HepG2 (cell line): ENCODE data around the gene RFTN1.

Experiments
- CTCF ChIP-seq: sonication (generic); formaldehyde crosslinking; IDR thresholded peaks from 2 replicates; pipeline ENCODE4 v1.5.0; 2020; ENCODE audit warnings: mild to moderate bottlenecking, missing genetic modification reagents, moderate library complexity
- EP300 ChIP-seq, 3 experiments: sonication (generic) in 1 of 3; formaldehyde crosslinking in 1 of 3; IDR thresholded peaks; 2 replicates each; pipeline versions ENCODE4 v1.5.1 to v1.6.1; 2011 to 2020; ENCODE audit warnings: low read depth in 2 of 3, low read length in 2 of 3, borderline replicate concordance in 1 of 3, improper control_type of control experiment in 1 of 3, mild to moderate bottlenecking in 1 of 3, missing genetic modification reagents in 1 of 3, moderate library complexity in 1 of 3
- FOXK1 ChIP-seq: sonication (generic); formaldehyde crosslinking; IDR thresholded peaks from 2 replicates; pipeline ENCODE4 v1.4.0; 2020; ENCODE audit warnings: low read depth, missing genetic modification reagents, borderline replicate concordance
- KAT7 ChIP-seq: IDR thresholded peaks from 2 replicates; pipeline ENCODE4 v1.6.1; 2018; ENCODE audit warnings: borderline replicate concordance, missing compliant biosample characterization
- SMARCC2 ChIP-seq: fragments of 450-650 bp; IDR thresholded peaks from 2 replicates; pipeline ENCODE4 v1.6.1; 2017; ENCODE audit warnings: antibody characterized with exemption, mild to moderate bottlenecking
- SUZ12 ChIP-seq: fragments of 150-350 bp; IDR thresholded peaks from 2 replicates; pipeline ENCODE4 v1.6.1; 2014; ENCODE audit warnings: low read depth, low read length
- ZFP91 ChIP-seq: sonication (generic); formaldehyde crosslinking; IDR thresholded peaks from 2 replicates; pipeline ENCODE4 v1.9.0; 2022; ENCODE audit warnings: missing genetic modification reagents, mild to moderate bottlenecking, borderline replicate concordance
- ZNF232 ChIP-seq: sonication (generic); formaldehyde crosslinking; IDR thresholded peaks from 2 replicates; pipeline ENCODE4 v1.4.0; 2020; ENCODE audit warnings: missing genetic modification reagents, borderline replicate concordance
- ZNF3 ChIP-seq: IDR thresholded peaks from 2 replicates; pipeline ENCODE4 v1.7.0; 2017; ENCODE audit warnings: inconsistent platforms
- TF ChIP-seq, protein P1 (sequence below): sonication (generic); formaldehyde crosslinking; IDR thresholded peaks from 2 replicates; pipeline ENCODE4 v1.4.0; 2020; ENCODE audit warnings: mild to moderate bottlenecking, missing genetic modification reagents
- TF ChIP-seq, protein P2 (sequence below): sonication (generic); formaldehyde crosslinking; IDR thresholded peaks from 2 replicates; pipeline ENCODE4 v1.8.1; 2023; ENCODE audit warnings: missing genetic modification reagents, inconsistent platforms, borderline replicate concordance

DNA sequence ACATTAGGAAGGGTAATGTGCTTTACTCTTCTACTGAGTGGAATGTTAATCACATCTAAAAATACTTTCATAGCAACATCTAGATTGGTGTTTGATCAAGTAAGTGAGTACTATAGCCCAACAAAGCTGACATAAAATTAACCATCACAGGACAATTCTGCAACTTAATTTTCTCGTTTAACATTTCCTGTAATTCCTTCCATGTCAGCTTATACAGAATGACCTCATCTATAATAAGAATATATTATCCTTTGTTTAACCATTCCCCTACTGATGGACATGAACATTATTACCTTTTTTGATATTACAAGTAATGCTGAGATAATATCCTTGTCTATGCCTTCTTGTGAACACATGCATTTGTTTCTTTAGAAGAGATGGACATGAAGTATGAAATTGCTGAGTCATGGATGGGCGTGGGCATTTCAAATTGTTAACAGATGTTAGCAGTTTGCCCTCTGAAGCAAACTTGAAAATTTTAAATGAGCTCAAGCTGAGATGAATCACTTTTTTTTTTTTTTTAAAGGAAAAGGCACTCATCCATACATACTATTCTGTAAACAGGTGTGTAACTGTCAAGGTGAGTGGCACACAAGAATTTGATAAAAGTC lies 163.4 kb downstream of the RFTN1 start:
- TF ChIP-seq CTCF (CRISPR knock-in tag), result no peak
- TF ChIP-seq ZNF3 (CRISPR knock-in tag), result no peak
- TF ChIP-seq EP300 (IDR thresholded peaks at IDR 0.05; ENCODE audit: low read depth in 2 of 2, low read length in 2 of 2), result no peak
- no peak for TF ChIP-seq EP300 (CRISPR knock-in tag; IDR thresholded peaks at IDR 0.05; ENCODE audit: borderline replicate concordance)
- TF ChIP-seq SMARCC2, result no peak
- TF ChIP-seq SUZ12, result no peak
- TF ChIP-seq ZNF232 (CRISPR knock-in tag), result no peak
- TF ChIP-seq, protein P1, sequence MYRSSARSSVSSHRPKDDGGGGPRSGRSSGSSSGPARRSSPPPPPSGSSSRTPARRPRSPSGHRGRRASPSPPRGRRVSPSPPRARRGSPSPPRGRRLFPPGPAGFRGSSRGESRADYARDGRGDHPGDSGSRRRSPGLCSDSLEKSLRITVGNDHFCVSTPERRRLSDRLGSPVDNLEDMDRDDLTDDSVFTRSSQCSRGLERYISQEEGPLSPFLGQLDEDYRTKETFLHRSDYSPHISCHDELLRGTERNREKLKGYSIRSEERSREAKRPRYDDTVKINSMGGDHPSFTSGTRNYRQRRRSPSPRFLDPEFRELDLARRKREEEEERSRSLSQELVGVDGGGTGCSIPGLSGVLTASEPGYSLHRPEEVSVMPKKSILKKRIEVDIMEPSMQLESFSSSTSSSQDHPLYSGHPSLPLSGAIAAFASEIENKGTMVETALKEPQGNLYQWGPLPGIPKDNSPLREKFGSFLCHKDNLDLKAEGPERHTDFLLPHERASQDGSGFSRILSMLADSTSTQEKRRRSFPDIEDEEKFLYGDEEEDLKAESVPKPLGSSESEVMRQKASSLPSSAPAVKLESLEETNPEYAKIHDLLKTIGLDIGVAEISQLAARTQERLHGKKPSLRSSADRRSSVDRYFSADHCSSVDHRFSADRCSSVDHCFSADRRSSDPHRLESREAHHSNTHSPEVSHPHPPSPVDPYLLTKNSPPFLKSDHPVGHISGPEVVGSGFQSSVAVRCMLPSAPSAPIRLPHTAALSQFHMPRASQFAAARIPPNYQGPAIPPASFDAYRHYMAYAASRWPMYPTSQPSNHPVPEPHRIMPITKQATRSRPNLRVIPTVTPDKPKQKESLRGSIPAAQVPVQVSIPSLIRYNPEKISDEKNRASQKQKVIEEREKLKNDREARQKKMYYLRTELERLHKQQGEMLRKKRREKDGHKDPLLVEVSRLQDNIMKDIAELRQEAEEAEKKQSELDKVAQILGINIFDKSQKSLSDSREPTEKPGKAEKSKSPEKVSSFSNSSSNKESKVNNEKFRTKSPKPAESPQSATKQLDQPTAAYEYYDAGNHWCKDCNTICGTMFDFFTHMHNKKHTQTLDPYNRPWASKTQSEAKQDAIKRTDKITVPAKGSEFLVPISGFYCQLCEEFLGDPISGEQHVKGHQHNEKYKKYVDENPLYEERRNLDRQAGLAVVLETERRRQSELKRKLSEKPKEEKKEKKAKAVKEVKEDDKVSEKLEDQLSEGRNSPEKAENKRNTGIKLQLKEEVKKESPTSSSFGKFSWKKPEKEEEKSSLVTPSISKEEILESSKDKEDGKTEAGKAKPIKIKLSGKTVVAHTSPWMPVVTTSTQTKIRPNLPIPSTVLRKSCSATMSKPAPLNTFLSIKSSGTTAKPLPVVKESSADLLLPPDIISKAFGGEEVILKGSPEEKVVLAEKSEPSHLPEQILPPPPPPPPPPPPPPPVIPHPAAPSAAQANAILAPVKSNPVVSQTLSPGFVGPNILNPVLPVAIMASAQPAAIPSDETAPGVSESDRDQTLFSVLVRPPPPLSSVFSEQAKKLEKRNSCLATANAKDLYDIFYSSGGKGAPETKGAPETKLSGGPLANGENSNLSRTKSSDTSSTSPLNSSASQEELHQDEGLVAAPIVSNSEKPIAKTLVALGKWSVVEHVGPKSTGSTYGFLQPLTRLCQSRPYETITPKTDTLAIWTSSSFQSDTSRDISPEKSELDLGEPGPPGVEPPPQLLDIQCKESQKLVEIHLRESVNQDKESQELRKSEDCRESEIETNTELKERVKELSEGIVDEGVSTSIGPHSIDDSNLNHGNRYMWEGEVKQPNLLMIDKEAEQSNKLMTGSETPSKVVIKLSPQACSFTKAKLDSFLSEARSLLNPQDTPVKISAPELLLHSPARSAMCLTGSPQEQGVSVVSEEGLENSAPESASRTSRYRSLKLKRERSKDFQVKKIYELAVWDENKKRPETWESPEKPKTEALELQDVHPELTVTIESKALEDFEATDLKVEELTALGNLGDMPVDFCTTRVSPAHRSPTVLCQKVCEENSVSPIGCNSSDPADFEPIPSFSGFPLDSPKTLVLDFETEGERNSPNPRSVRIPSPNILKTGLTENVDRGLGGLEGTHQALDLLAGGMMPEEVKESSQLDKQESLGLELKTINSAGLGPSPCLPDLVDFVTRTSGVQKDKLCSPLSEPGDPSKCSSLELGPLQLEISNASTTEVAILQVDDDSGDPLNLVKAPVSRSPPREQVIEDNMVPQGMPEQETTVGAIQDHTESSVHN (CRISPR knock-in tag), result no peak
- TF ChIP-seq, protein P2, sequence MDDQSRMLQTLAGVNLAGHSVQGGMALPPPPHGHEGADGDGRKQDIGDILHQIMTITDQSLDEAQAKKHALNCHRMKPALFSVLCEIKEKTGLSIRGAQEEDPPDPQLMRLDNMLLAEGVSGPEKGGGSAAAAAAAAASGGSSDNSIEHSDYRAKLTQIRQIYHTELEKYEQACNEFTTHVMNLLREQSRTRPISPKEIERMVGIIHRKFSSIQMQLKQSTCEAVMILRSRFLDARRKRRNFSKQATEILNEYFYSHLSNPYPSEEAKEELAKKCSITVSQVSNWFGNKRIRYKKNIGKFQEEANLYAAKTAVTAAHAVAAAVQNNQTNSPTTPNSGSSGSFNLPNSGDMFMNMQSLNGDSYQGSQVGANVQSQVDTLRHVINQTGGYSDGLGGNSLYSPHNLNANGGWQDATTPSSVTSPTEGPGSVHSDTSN (CRISPR knock-in tag), result no peak
- no peak for TF ChIP-seq FOXK1 (CRISPR knock-in tag)
- no peak for TF ChIP-seq ZFP91 (CRISPR knock-in tag)
- TF ChIP-seq KAT7, result no peak
